Thyroid gland (tissue), 4 donors: Measurements from ENCODE around the gene RMI2. TPM values are rescaled to one million over a fixed set of nuclear protein-coding genes. Genes with fewer than 3 reads are reported as not detected.
A peak's percentile ranks its signal among the peaks of the same experiment; 100 is the strongest.

ENCODE experiments used
- DNase-seq, 2 donors: peaks; one replicate each; pipeline ENCODE4 v3.0.0-alpha.2; 2019
- H3K27ac ChIP-seq, 3 donors: fragments of 200-600 bp; sonication (generic); 1 replicate in 2 of 3; 2 replicates in 1 of 3; pipeline ENCODE4 v1.5.1; 2016 to 2019; ENCODE audit warnings: mild to moderate bottlenecking in 1 of 3, moderate library complexity in 1 of 3
- H3K27me3 ChIP-seq: fragments of 200-600 bp; sonication (generic); one replicate; pipeline ENCODE4 v1.5.1; 2019
- H3K36me3 ChIP-seq, 2 donors: fragments of 200-600 bp; sonication (generic); one replicate each; pipeline ENCODE4 v1.5.1; 2016 to 2019
- H3K4me1 ChIP-seq, 2 donors: fragments of 200-600 bp; sonication (generic); one replicate each; pipeline ENCODE4 v1.5.1; 2017 to 2019
- H3K4me3 ChIP-seq, 3 donors: fragments of 200-600 bp; sonication (generic); replicated peaks in 1 of 3; 1 replicate in 2 of 3; 2 replicates in 1 of 3; pipeline ENCODE4 v1.5.1; 2016; ENCODE audit warnings: mild to moderate bottlenecking in 1 of 3
- H3K9me3 ChIP-seq: fragments of 200-600 bp; sonication (generic); one replicate; pipeline ENCODE4 v1.5.1; 2017
- CTCF ChIP-seq, 6 experiments: fragments of 200-600 bp in 3 of 6; fragments of 450-650 bp in 3 of 6; sonication (generic) in 3 of 6; IDR thresholded peaks; one replicate each; pipeline ENCODE4 v1.5.1; 2016 to 2019; ENCODE audit warnings: antibody characterized with exemption in 6 of 6, mild to moderate bottlenecking in 2 of 6, inconsistent platforms in 1 of 6, moderate library complexity in 1 of 6
- POLR2A ChIP-seq, 2 donors: fragments of 450-650 bp; IDR thresholded peaks; one replicate each; pipeline ENCODE4 v1.6.1; 2017; ENCODE audit warnings: antibody characterized with exemption in 2 of 2, mild to moderate bottlenecking in 2 of 2, moderate library complexity in 1 of 2
- WGBS, 2 donors: methylation state at CpG; one replicate each; pipeline ENCODE4 v1.1.5; 2017; 5-methylcytosine and 5-hydroxymethylcytosine counted together
- intact Hi-C: fragments of 100-400 bp; cut with DNase I; formaldehyde crosslinking; loops from one replicate; pipeline ENCODE4 v1.15.1; 2023
- total RNA-seq, 4 donors: library from RNA; depleted of rRNA; stranded (reverse); fragments of >200 nt; gene quantifications; one replicate each; pipeline ENCODE4 v1.2.3, GENCODE V29; 2016

Gene RMI2
- total RNA-seq, 4 donors from 2014 or later = 2.5 to 2.8 (median 2.6) TPM; not detected in 1

GRCh38 chr16:11315510-11315909 is 29.7 kb upstream of the RMI2 start:
- Histone ChIP-seq H3K4me1 (peaks cover 8 to 39% of the 10 kb centered on the region in 2 donors), H3K27me3 (no peaks in the 10 kb centered on the region), H3K36me3 (no peaks in the 10 kb centered on the region), H3K27ac (peak overlapping the region in 1 of 3 donors; percentile 58), H3K4me3 (no peak overlapping the region), H3K9me3 (no peaks in the 10 kb centered on the region)
- intact Hi-C loops = no loop called here
- DNase-seq = peak; percentile 86 to 89
- TF ChIP-seq CTCF (IDR thresholded peaks at IDR 0.05) (peak in 5 of 6 experiments; percentile 23 to 57 (median 46)), POLR2A (IDR thresholded peaks at IDR 0.05) (no peak)
- 21 to 31% methylated on average over 2 to 13 of the region's 13 CpGs for WGBS, 2 donors

GRCh38 chr16:11316331-11317015 is 28.8 kb upstream of the RMI2 start:
- Histone ChIP-seq H3K36me3 (no peaks in the 10 kb centered on the region), H3K4me1 (peaks cover 8 to 35% of the 10 kb centered on the region in 2 donors), H3K9me3 (no peaks in the 10 kb centered on the region), H3K27me3 (no peaks in the 10 kb centered on the region), H3K4me3 (no peak overlapping the region), H3K27ac (peak overlapping the region in 1 of 3 donors; percentile 58)
- WGBS, 2 donors = 88% methylated on average over 11 to 19 of the region's 23 CpGs
- intact Hi-C loops = no loop called here
- TF ChIP-seq POLR2A (IDR thresholded peaks at IDR 0.05) (no peak), CTCF (IDR thresholded peaks at IDR 0.05) (no peak)
- DNase-seq = peak; percentile 34 to 42

- H3K4me1 ChIP-seq = peaks cover 4 to 18% of the 10 kb centered on the region in 2 donors
- DNase-seq = no peak
- H3K27ac ChIP-seq = no peak overlapping the region
- 93 to 96% methylated on average over 8 of the region's 8 CpGs for WGBS, 2 donors
- TF ChIP-seq POLR2A (IDR thresholded peaks at IDR 0.05) (no peak), CTCF (IDR thresholded peaks at IDR 0.05) (no peak)
- H3K9me3 ChIP-seq = no peaks in the 10 kb centered on the region
- no peak overlapping the region for H3K4me3 ChIP-seq
- no peaks in the 10 kb centered on the region for H3K36me3 ChIP-seq
- no peaks in the 10 kb centered on the region for H3K27me3 ChIP-seq
- intact Hi-C loops = no loop called here
These were observed 26.4 kb upstream of the RMI2 start for GRCh38 chr16:11318817-11319216.

- H3K27ac ChIP-seq = no peak overlapping the region
- 56 to 58% methylated on average over 7 to 8 of the region's 8 CpGs for WGBS, 2 donors
- no peaks in the 10 kb centered on the region for H3K9me3 ChIP-seq
- peaks cover 4 to 18% of the 10 kb centered on the region in 2 donors for H3K4me1 ChIP-seq
- DNase-seq = peak; percentile 23 to 29
- H3K27me3 ChIP-seq = no peaks in the 10 kb centered on the region
- no peaks in the 10 kb centered on the region for H3K36me3 ChIP-seq
- intact Hi-C loops = no loop called here
- H3K4me3 ChIP-seq = no peak overlapping the region
- no peak for TF ChIP-seq POLR2A (IDR thresholded peaks at IDR 0.05)
- no peak for TF ChIP-seq CTCF (IDR thresholded peaks at IDR 0.05)
These were observed 25.6 kb upstream of the RMI2 start for GRCh38 chr16:11319529-11320146.

GRCh38 chr16:11320170-11320569 is 25.1 kb upstream of the RMI2 start:
- DNase-seq = no peak
- WGBS, 2 donors = 75 to 83% methylated on average over 10 of the region's 10 CpGs
- H3K27me3 ChIP-seq = no peaks in the 10 kb centered on the region
- intact Hi-C loops = no loop called here
- no peak for TF ChIP-seq POLR2A (IDR thresholded peaks at IDR 0.05)
- H3K9me3 ChIP-seq = no peaks in the 10 kb centered on the region
- H3K4me1 ChIP-seq = peaks cover 4 to 14% of the 10 kb centered on the region in 2 donors
- H3K36me3 ChIP-seq = no peaks in the 10 kb centered on the region
- no peak overlapping the region for H3K27ac ChIP-seq
- H3K4me3 ChIP-seq = no peak overlapping the region
